Hepatocyte (in vitro differentiated cells): ENCODE results near the gene RAB9A.

Experiments used
- CTCF ChIP-seq: fragments of 200-600 bp; sonication (generic); IDR thresholded peaks from 2 replicates; pipeline ENCODE4 v1.5.1; 2016; ENCODE audit warnings: antibody characterized with exemption, mild to moderate bottlenecking; ENCODE audit not compliant: poor library complexity
- EZH2 ChIP-seq: fragments of 200-600 bp; sonication (generic); IDR thresholded peaks from 2 replicates; pipeline ENCODE4 v1.6.1; 2016; ENCODE audit warnings: antibody characterized with exemption, mild to moderate bottlenecking, borderline replicate concordance
- EZH2phosphoT487 ChIP-seq: fragments of 200-600 bp; sonication (generic); IDR thresholded peaks from one replicate; pipeline ENCODE4 v1.6.1; 2018; ENCODE audit warnings: antibody characterized with exemption, mild to moderate bottlenecking, low read depth, moderate library complexity; ENCODE audit not compliant: unreplicated experiment, severe bottlenecking

- no peak for TF ChIP-seq CTCF
- TF ChIP-seq EZH2 = no peak
- no peak for TF ChIP-seq EZH2phosphoT487
Observed at GRCh38 chrX:13654116-13654515, 34.8 kb upstream of the RAB9A start.
